Endothelial cell of umbilical vein (primary cell): ENCODE measurements around the gene TBC1D14. TPM values are rescaled to one million over a fixed set of nuclear protein-coding genes. Genes with fewer than 3 reads are reported as not detected.

ENCODE experiments used
- BruUV-seq: library from RNA; stranded (reverse); fragments of 400-500 nt; replicated peaks from 2 replicates; lab custom pipeline; 2021; lab: Mats Ljungman, UMichigan
- CTCF ChIA-PET: fragments of 300-600, 350-600 bp; sonication (Branson Sonifier 250); formaldehyde crosslinking; loops from one replicate; lab custom pipeline; 2021; ENCODE audit warnings: antibody characterized with exemption, inconsistent platforms; lab: Charles Lee
- POLR2A ChIA-PET: fragments of 300-600, 350-600 bp; sonication (Branson Sonifier 250); formaldehyde crosslinking; loops from one replicate; lab custom pipeline; 2021; ENCODE audit warnings: antibody characterized with exemption, inconsistent platforms; lab: Charles Lee
- DNase-seq: peaks from one replicate; pipeline ENCODE4 v3.0.0-alpha.2; 2011; ENCODE audit warnings: low read depth, low spot score
- FAIRE-seq: peaks from 2 replicates; lab custom pipeline; 2011; peaks lifted over from hg19 to GRCh38; lab: Jason Lieb, UNC
- H2AFZ ChIP-seq: 2 replicates; pipeline ENCODE4 v1.6.0; 2012; ENCODE audit warnings: low read depth, low read length, control low read depth, inconsistent platforms
- H3K27ac ChIP-seq: 2 replicates; pipeline ENCODE4 v1.5.1; 2011; ENCODE audit warnings: low read depth, mild to moderate bottlenecking, control low read depth, low read length, moderate library complexity; ENCODE audit not compliant: insufficient read depth
- H3K27me3 ChIP-seq, 2 experiments: 2 replicates each; pipeline versions ENCODE4 v1.6.0 to v1.6.1; 2011; ENCODE audit warnings: low read length in 2 of 2, mixed read lengths in 1 of 2; ENCODE audit not compliant: control insufficient read depth in 2 of 2, insufficient read depth in 2 of 2
- H3K36me3 ChIP-seq, 2 experiments: 2 replicates in 1 of 2; 3 replicates in 1 of 2; pipeline ENCODE4 v1.5.1; 2011; ENCODE audit warnings: low read length in 2 of 2, mild to moderate bottlenecking in 1 of 2, moderate library complexity in 1 of 2; ENCODE audit not compliant: control insufficient read depth in 2 of 2, insufficient read depth in 2 of 2; ENCODE audit errors: extremely low read depth in 1 of 2
- H3K4me1 ChIP-seq: 3 replicates; pipeline ENCODE4 v1.5.1; 2011; ENCODE audit warnings: mild to moderate bottlenecking, low read length; ENCODE audit not compliant: control insufficient read depth, insufficient read depth; ENCODE audit errors: extremely low read depth
- H3K4me2 ChIP-seq: 2 replicates; pipeline ENCODE4 v1.6.1; 2011; ENCODE audit warnings: low read length, control low read depth, mixed read lengths; ENCODE audit not compliant: insufficient read depth
- H3K4me3 ChIP-seq, 3 experiments: fragments of 200-600 bp in 1 of 3; sonication (generic), shearing (Covaris generic) in 1 of 3; replicated peaks in 1 of 3; 2 replicates each; pipeline ENCODE4 v1.5.1; 2011 to 2016; ENCODE audit warnings: control low read depth in 3 of 3, low read length in 3 of 3, mild to moderate bottlenecking in 2 of 3, inconsistent platforms in 1 of 3, low read depth in 1 of 3, moderate library complexity in 1 of 3; ENCODE audit not compliant: insufficient read depth in 1 of 3
- H3K79me2 ChIP-seq: 2 replicates; pipeline ENCODE4 v1.6.0; 2012; ENCODE audit warnings: low read length, inconsistent platforms; ENCODE audit not compliant: control insufficient read depth, insufficient read depth
- H3K9ac ChIP-seq: replicated peaks from 2 replicates; pipeline ENCODE3; 2011; ENCODE audit warnings: low read length, control low read depth; ENCODE audit not compliant: insufficient read depth; ENCODE audit errors: extremely low read depth
- H3K9me1 ChIP-seq: replicated peaks from 3 replicates; pipeline ENCODE4 v1.6.0; 2011; ENCODE audit warnings: mild to moderate bottlenecking, low read length; ENCODE audit not compliant: control insufficient read depth, insufficient read depth; ENCODE audit errors: extremely low read depth
- H3K9me3 ChIP-seq: replicated peaks from 2 replicates; pipeline ENCODE4 v1.5.1; 2012; ENCODE audit warnings: low read length, inconsistent platforms; ENCODE audit not compliant: control insufficient read depth, insufficient read depth
- H4K20me1 ChIP-seq: replicated peaks from 2 replicates; pipeline ENCODE3; 2011; ENCODE audit warnings: mild to moderate bottlenecking, low read length; ENCODE audit not compliant: control insufficient read depth, insufficient read depth; ENCODE audit errors: extremely low read depth
- CTCF ChIP-seq, 2 donors: IDR thresholded peaks; 1 replicate in 1 of 2; 2 replicates in 1 of 2; pipeline ENCODE4 v1.5.1; 2011; ENCODE audit warnings: low read length in 2 of 2, mild to moderate bottlenecking in 2 of 2, moderate library complexity in 2 of 2, control low read depth in 1 of 2, inconsistent platforms in 1 of 2, low read depth in 1 of 2; ENCODE audit not compliant: insufficient read depth in 1 of 2; ENCODE audit errors: extremely low read depth in 1 of 2
- EZH2 ChIP-seq: IDR thresholded peaks from 2 replicates; pipeline ENCODE4 v1.6.1; 2012; ENCODE audit warnings: borderline replicate concordance, low read depth, mild to moderate bottlenecking, moderate library complexity, low read length, inconsistent platforms; ENCODE audit not compliant: severe bottlenecking
- FOS ChIP-seq: IDR thresholded peaks from 2 replicates; pipeline ENCODE4 v1.6.1; 2011; ENCODE audit warnings: mild to moderate bottlenecking, low read length, moderate library complexity, borderline replicate concordance; ENCODE audit not compliant: insufficient read depth
- GATA2 ChIP-seq: IDR thresholded peaks from 2 replicates; pipeline ENCODE4 v1.7.0; 2011; ENCODE audit warnings: low read depth, mild to moderate bottlenecking, moderate library complexity, mixed read lengths, low read length; ENCODE audit not compliant: insufficient read length, insufficient read depth
- MAX ChIP-seq: IDR thresholded peaks from 2 replicates; pipeline ENCODE4 v1.6.1; 2011; ENCODE audit not compliant: insufficient read depth, insufficient read length
- MYC ChIP-seq: IDR thresholded peaks from one replicate; pipeline ENCODE4 v1.6.1; 2011; ENCODE audit warnings: mild to moderate bottlenecking, low read depth, low read length
- POLR2A ChIP-seq: IDR thresholded peaks from 2 replicates; pipeline ENCODE4 v1.6.1; 2012; ENCODE audit warnings: low read depth, mild to moderate bottlenecking, control low read depth, low read length
- POLR2AphosphoS5 ChIP-seq: IDR thresholded peaks from 2 replicates; pipeline ENCODE4 v1.6.1; 2012; ENCODE audit warnings: low read depth, mild to moderate bottlenecking, control low read depth, low read length, moderate library complexity; ENCODE audit not compliant: insufficient read depth
- dilution Hi-C: fragments of 300-500 bp; cut with MboI; formaldehyde crosslinking; loops from one replicate; pipeline ENCODE4 v1.15.0; 2019; ENCODE audit warnings: low sequenced_read_pairs; ENCODE audit not compliant: extremely low pct_ligation_motif_present
- intact Hi-C: fragments of 100-400 bp; cut with micrococcal nuclease; formaldehyde crosslinking; loops from one replicate; pipeline ENCODE4 v1.10.0; 2022
- polyA plus RNA-seq, 4 experiments: library from polyadenylated mRNA; depleted of rRNA in 3 of 4; stranded (reverse) in 3 of 4; unstranded in 1 of 4; fragments of >200 nt; gene quantifications; 2 replicates each; pipeline versions ENCODE4 v1.2.1 to v1.2.3, GENCODE V29; 2011 to 2012; ENCODE audit warnings: missing spikeins in 1 of 4
- total RNA-seq: library from RNA; stranded (reverse); gene quantifications from 2 replicates; pipeline ENCODE4 v1.2.3, GENCODE V29; 2021

The TBC1D14 gene
- total and polyA plus RNA-seq, 2 donors (not counting 3 experiments of a cell fraction or from before 2014, with no cell fraction given): 23.7 to 24.8 TPM

- no peak overlapping the region for H3K27ac ChIP-seq
- no TSS peak for BruUV-seq
- TF ChIP-seq EZH2 (no peak), CTCF (IDR thresholded peaks at IDR 0.05; ENCODE audit: extremely low read depth in 1 of 2, insufficient read depth in 1 of 2, low read depth in 1 of 2, low read length in 2 of 2) (no peak), POLR2A (no peak), GATA2 (no peak), MAX (no peak), FOS (no peak), MYC (no peak), POLR2AphosphoS5 (no peak)
- H4K20me1 ChIP-seq: no peaks in the 10 kb centered on the region
- dilution Hi-C loops: no loop called here
- DNase-seq (no peak), FAIRE-seq (no peak)
- no peaks in the 10 kb centered on the region for H3K9me3 ChIP-seq
- H3K9me1 ChIP-seq: no peaks in the 10 kb centered on the region
- H2AFZ ChIP-seq: no peak overlapping the region
- POLR2A ChIA-PET: no interaction called here
- H3K4me3 ChIP-seq: no peak overlapping the region
- H3K79me2 ChIP-seq: no peaks in the 10 kb centered on the region
- CTCF ChIA-PET: interaction anchor here (1.1 to 1.3 kb wide), 3 partner anchors 15 to 73 kb away, joined by 3 to 5 read pairs (median 4); no protein-coding TSS in a partner anchor
- no peak overlapping the region for H3K9ac ChIP-seq
- peaks cover 23% of the 10 kb centered on the region for H3K4me1 ChIP-seq
- intact Hi-C loops: no loop called here
- no peak overlapping the region for H3K4me2 ChIP-seq
- H3K36me3 ChIP-seq: no peaks in the 10 kb centered on the region
- no peaks in the 10 kb centered on the region for H3K27me3 ChIP-seq
Measured at GRCh38 chr4:6914448-6914847, 4.8 kb downstream of the TBC1D14 start.
